T follicular helper cell (primary cell): ENCODE measurements around the gene THEM4.
A peak's percentile ranks its signal among the peaks of the same experiment; 100 is the strongest.
"Not testable (repeated sequence)": the region's sequence is repeated elsewhere in the genome, so short reads cannot be mapped to it uniquely, and the experiment has no call there.

Source experiments
- DNase-seq: peaks from one replicate; pipeline ENCODE4 v3.0.0-alpha.2; 2020; ENCODE audit warnings: low read depth

The THEM4 gene

GRCh38 chr1:151934048-151934493 lies 24.8 kb upstream of the THEM4 start:
- DNase-seq = no peak

GRCh38 chr1:151924691-151925587 lies 15.6 kb upstream of the THEM4 start:
- no peak for DNase-seq

GRCh38 chr1:151923422-151923821 lies 14.1 kb upstream of the THEM4 start:
- no peak for DNase-seq

- no peak for DNase-seq
Observed at GRCh38 chr1:151920149-151920548, 10.8 kb upstream of the THEM4 start.

DNA sequence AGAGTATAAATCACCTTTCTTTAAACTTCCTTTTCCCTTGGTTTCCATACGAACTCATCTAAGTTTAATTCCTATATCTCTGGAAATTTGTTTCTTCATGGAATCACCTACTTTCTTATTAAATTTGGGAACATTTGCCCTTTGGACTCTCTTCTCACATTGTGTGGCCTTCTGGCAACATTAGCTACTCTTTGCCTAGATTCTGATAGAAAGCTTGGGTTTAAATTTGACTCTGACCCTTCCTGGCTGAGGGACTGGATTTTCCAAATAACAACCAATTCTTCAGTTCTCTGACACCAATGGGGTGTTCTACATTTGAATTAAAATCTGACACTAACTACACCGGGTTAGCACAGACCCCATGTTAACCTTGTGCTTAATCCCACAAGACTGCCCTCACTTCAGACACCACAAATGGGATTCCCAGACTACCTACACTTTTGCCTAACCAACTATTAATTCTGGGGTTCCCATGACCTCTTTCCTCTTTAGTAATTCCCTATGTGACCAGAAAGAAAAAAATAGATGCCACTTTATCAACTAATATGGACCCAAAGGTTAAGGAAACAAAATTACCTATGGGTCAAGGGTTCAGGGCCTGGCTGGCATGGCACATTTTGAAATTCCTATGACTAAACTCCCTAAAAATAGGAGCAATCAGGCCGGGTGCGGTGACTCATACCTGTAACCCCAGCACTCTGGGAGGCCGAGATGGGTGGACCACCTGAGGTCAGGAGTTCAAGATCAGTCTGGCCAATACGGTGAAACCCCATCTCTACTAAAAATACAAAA lies 9.7 kb upstream of the THEM4 start:
- DNase-seq = no peak

GRCh38 chr1:151918156-151918555 lies 8.8 kb upstream of the THEM4 start:
- no peak for DNase-seq

GRCh38 chr1:151916726-151917370 lies 7.5 kb upstream of the THEM4 start:
- DNase-seq = no peak

GRCh38 chr1:151915061-151915686 lies 5.9 kb upstream of the THEM4 start:
- DNase-seq = no peak

DNA sequence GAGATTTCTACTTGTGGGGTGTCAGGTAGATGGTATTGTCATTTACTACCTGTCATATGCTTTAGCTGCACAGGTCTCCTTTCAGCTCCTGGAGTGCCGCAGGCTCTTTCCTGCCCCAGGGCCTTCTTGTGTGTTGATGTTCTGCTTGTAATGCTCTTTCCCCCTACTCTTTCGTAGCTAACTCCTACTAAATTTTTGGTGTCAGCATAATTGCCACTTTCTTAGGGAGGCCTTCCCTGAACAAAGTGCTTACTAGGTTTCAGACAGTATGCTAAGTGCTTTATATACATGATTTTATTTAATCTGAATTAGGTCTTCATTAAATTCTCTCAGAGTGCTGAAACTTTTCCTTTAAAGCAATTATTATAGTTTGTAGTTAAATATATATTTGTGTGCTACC lies 4.8 kb upstream of the THEM4 start:
- no peak for DNase-seq

- no peak for DNase-seq
Observed at GRCh38 chr1:151912973-151913372, 3.7 kb upstream of the THEM4 start.

GRCh38 chr1:151908228-151908691 lies 1.1 kb downstream of the THEM4 start:
- DNase-seq = no peak

DNA sequence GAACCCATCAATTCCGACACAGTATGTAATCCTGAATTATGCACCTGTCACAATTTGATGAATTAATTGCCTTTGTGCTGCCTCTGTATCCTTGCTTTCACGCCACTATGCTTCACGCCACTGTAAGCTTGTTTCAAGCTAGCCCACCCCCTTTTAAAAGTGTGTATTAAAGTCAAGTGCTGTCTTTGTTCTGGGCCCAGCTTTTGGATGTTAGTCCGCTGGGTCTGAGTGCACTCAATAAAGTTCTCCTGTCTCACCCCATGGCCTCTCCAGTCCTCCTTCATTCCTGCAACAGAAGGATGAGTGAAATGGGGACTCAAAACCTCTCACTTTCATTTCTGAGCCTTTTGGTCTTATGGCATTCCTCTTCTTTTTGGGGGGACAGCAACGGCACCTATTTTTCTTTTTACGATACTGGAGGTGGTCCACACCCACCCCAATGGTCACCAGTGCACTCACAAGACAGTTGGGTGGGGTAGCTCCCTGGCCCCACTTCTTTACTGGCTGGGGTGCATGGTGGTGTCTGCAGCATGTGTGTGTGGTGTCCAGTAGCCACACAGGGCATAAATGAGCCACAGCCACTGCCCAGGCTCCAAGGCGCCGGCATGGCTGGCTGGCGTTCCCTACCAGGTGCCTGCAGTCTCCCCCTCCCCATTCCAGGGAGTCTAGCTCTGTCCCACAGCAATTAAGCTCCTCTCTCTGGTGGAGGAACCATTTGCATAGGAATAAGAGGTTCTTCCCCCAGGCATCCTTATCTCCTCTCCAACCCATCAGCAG lies 1.8 kb downstream of the THEM4 start:
- DNase-seq = no peak

- not testable (repeated sequence) for DNase-seq
Observed at GRCh38 chr1:151906324-151906645, 3.0 kb downstream of the THEM4 start.

DNA sequence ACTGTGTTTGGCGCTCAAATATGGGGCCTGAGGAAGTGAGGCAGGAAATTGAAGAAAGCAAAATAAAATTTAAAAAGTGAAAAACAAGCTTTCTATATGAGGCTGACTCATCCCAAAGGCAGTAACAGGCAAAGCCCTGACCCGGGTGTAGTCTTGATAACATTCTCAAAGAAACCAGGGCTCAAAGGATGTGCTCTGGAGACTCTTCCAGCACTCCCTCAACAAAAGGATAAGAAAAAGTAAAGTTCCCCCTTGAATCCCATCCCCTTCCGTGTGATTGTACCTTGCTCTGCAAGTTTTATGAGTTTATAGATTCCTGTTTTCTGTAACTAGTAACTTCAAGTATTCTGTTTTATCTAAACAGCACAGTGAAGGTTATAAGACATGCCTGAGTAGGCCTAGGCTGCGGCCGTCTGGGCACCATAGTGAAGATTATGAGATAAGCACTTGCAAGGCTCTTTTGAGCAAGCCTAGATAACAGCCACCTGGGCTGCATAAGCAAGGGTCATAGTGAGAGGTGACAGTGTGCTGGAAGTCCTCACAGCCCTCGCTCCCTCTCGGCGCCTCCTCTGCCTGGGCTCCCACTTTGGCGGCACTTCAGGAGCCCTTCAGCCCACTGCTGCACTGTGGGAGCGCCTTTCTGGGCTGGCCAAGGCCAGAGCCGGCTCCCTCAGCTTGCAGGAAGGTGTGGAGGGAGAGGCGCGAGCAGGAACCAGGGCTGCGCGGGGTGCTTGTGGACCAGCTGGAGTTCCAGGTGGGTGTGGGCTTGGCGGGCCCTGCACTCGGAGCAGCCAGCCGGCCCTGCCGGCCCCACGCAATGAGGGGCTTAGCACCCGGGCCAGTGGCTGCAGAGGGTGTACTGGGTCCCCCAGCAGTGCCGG lies 3.6 kb downstream of the THEM4 start:
- not testable (repeated sequence) for DNase-seq

- peak; percentile 36 for DNase-seq
Observed at GRCh38 chr1:151905070-151905442, 4.3 kb downstream of the THEM4 start.

- DNase-seq = no peak
Observed at GRCh38 chr1:151902858-151903257, 6.5 kb downstream of the THEM4 start.

- DNase-seq = not testable (repeated sequence)
Observed at GRCh38 chr1:151900804-151901203, 8.5 kb downstream of the THEM4 start.

DNA sequence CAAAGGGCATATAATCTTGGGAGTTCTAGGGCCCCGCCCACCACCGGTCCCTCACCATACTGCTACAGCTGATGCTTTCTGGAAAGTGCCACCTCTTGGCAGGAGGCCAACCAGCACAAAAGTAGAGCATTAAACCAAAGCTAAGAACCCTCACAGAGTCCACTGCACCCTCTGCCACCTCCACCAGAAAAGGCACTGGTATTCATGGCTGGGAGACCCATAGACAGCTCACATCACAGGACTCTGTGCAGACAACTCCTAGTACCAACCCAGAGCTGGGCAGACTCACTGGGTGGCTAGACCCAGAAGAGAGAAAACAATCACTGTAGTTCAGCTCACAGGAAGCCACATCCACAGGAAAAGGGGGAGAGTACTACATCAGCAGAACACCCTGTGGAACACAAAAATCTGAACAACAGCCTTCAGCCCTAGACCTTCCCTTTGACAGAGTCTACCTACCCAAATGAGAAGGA lies 10.8 kb downstream of the THEM4 start:
- DNase-seq = peak; percentile 59

DNA sequence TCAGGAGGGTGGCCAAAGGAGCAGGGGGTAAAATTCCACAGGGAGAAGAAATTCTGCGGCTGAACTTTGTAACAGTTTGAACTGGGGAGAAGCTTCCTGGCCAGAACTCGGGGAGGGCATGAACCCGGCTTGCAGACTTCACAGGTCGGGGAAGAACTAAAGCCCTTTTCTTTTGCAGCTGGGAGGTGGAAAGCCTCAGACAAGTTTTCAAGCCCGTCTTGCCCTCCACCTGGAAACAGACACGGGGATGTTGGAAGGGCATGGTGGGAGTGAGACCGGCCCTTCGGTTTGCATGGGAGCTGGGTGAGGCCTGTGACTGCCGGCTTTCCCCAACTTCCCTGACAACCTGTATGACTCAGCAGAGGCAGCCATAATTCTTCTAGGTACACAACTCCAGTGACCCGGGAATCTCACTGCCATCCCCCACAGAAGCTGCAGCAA lies 11.3 kb downstream of the THEM4 start:
- DNase-seq = no peak
